GM19035 (cell line): ENCODE measurements around the gene EME1.

Source experiments
- ATAC-seq: cut with Tn5 transposase; IDR thresholded peaks from one replicate; pipeline ENCODE4 v1.9.1; 2021; ENCODE audit not compliant: unreplicated experiment

EME1 gene

GRCh38 chr17:50361561-50362480 lies 11.2 kb upstream of the EME1 start:
- ATAC-seq: no peak

- no peak for ATAC-seq
These were observed 10.4 kb upstream of the EME1 start for GRCh38 chr17:50362661-50363060.

GRCh38 chr17:50363217-50364060 lies 9.6 kb upstream of the EME1 start:
- ATAC-seq: no peak

- ATAC-seq: no peak
These were observed 9.0 kb upstream of the EME1 start for GRCh38 chr17:50364061-50364458.

GRCh38 chr17:50364715-50365114 lies 8.3 kb upstream of the EME1 start:
- ATAC-seq: no peak

GRCh38 chr17:50365165-50365564 lies 7.9 kb upstream of the EME1 start:
- ATAC-seq: no peak

GRCh38 chr17:50365649-50366393 lies 7.2 kb upstream of the EME1 start:
- ATAC-seq: no peak

GRCh38 chr17:50367401-50367800 lies 5.6 kb upstream of the EME1 start:
- ATAC-seq: no peak

- no peak for ATAC-seq
These were observed 3.0 kb upstream of the EME1 start for GRCh38 chr17:50370052-50370451.

GRCh38 chr17:50371526-50371925 lies 1.5 kb upstream of the EME1 start:
- no peak for ATAC-seq

- no peak for ATAC-seq
These were observed 739 bp upstream of the EME1 start for GRCh38 chr17:50372222-50372757.

GRCh38 chr17:50373705-50374104 lies 676 bp downstream of the EME1 start:
- ATAC-seq: no peak

GRCh38 chr17:50375858-50376538 lies 3.0 kb downstream of the EME1 start:
- ATAC-seq: no peak

- no peak for ATAC-seq
These were observed 6.5 kb downstream of the EME1 start for GRCh38 chr17:50379351-50380132.

- no peak for ATAC-seq
These were observed 7.6 kb downstream of the EME1 start for GRCh38 chr17:50380369-50381259.

GRCh38 chr17:50381260-50381815 lies 8.3 kb downstream of the EME1 start:
- ATAC-seq: no peak

- no peak for ATAC-seq
These were observed 8.9 kb downstream of the EME1 start for GRCh38 chr17:50381920-50382319.

- ATAC-seq: no peak
These were observed 9.9 kb downstream of the EME1 start for GRCh38 chr17:50382931-50383330.
